Iris pigment epithelial cell (primary cell): Measurements from ENCODE around the gene GPR12.

Source experiments
- DNase-seq: peaks from one replicate; pipeline ENCODE4 v3.0.0-alpha.2; 2011; ENCODE audit warnings: low read depth

The GPR12 gene, protein sequence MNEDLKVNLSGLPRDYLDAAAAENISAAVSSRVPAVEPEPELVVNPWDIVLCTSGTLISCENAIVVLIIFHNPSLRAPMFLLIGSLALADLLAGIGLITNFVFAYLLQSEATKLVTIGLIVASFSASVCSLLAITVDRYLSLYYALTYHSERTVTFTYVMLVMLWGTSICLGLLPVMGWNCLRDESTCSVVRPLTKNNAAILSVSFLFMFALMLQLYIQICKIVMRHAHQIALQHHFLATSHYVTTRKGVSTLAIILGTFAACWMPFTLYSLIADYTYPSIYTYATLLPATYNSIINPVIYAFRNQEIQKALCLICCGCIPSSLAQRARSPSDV

DNA sequence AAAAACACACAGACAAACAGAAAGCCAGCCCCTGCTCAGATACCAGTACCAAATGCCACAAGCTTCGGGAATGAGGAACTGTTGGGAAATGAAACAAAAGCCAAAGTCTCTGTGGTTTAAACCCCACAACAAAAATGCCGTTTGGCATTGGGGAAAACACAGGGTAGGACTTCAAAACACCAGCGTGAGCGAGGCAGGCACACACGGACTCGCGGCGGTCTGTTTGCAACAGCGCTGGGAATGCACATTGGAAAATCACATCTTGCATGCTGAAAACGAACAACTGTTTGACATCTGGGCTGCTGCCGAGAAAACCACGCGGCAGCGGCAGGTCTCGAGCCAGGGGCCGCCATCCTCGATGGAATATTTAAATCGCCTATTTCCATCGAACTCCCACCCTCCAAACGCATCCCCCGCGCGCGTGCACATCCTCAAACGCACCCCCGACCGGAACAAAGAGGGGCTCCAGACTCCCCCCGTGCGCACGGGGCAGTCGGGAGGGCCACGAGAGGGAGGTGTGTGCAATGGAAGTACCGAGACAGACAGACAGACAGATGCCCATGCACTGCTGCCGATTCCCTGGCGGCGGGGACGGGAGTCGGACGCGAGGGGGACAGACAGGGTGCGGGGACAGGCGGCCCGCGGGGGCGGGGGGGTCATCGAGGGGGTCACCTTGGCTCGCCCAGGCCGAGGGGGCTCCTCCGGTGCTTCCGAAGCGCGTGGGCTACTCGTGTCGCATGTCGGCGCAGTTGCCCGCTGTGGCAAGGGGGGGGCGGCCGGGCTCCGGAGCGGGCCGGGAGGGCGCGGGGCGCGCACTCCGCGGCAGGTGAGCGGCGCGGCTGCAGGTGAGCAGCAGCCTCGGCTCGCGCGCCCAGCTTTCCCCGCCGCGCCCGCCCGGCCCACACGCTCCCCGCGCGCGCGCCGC lies at the start of gene GPR12:
GPR12 (minus strand) TSS at position 880 of the 925 bp plus-strand sequence. CDS start 959 bp downstream, outside the sequence.
- DNase-seq, result peak; percentile 6

DNA sequence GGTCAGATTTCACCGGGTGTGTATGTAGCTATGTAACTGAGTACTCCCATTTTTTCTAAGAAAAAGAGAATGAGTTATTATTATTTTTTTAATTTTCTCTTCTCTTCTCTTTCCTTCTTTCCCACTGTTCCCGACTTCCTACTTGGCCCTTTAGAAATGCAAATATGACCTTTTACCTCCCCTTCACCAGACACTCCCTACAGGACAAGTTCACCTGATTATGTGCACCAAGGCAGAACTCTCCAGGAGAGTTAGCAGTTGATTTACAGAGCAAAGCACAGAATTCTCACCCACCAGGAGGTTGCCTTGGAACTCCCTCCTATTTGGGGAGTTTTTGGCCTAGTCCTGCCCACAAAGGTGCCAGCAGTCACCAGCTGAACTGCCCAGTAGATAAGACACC lies 49.5 kb upstream of the GPR12 start:
- no peak for DNase-seq

DNA sequence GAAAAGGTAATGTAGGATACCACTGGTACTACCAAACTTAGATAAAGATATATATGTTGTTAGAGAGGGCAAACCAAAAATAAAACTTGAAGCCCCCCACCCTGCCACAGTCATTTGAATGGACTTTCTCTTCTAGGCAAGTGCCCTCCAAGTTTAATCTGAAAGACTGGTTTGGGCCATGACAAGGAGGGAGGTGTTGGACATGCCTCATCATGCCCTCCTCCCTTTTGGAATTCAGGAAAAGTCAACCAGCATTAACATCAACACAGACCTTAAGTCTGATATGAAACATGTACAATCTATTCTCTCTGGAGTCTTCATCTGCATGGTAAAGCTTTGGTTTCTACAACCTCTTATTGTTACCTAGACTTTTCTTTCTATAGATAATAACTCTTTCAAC lies 46.3 kb upstream of the GPR12 start:
- DNase-seq, result no peak

DNA sequence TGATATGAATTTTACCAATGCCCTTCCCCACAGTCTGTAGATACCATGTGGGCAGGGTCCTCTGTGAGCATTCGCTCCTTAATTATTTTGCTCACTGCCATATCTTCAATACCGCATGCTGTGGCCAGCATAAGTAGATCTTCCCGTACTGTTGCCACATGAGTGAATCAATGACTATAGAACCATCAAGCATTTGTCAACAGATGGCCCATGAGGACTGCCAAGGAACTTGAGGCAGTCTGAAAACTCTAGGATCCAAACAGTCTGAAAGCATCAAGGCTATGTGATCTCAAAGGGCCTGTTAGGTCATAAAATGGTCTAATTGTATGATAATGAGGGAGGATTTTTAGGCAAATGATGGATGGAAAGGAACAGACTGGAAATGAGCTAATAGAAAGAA lies 27.4 kb upstream of the GPR12 start:
- no peak for DNase-seq

DNA sequence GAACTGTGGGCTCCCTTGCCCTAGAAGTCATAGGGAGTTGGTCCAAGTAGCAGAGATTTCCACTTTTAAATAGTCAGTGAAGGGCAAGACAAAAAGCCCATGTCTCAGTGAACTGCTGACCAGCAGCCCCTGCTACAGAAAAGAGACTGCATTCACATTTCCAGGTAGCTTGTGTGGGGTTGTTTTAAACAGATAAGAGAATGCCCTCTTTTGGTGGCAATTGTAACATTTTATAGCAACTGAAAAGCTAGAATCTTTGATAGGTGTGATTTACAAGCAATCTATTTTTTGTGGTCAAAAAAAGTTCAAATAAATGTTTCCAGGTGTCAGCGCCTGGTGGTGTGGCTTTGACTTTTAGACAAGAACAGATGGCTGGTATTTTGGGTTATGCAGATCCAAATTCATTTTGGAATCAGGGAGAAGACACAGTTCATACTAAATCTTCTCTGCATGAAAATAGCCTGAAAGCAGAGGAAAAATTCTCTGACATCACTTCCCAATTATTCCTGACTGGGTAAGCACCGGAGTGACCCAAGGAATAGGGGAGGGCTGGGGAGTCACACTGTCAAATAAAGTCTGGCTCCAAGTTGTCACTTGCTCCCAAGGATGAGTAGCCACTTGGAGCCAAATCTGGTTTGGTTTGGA lies 26.2 kb upstream of the GPR12 start:
- no peak for DNase-seq

DNA sequence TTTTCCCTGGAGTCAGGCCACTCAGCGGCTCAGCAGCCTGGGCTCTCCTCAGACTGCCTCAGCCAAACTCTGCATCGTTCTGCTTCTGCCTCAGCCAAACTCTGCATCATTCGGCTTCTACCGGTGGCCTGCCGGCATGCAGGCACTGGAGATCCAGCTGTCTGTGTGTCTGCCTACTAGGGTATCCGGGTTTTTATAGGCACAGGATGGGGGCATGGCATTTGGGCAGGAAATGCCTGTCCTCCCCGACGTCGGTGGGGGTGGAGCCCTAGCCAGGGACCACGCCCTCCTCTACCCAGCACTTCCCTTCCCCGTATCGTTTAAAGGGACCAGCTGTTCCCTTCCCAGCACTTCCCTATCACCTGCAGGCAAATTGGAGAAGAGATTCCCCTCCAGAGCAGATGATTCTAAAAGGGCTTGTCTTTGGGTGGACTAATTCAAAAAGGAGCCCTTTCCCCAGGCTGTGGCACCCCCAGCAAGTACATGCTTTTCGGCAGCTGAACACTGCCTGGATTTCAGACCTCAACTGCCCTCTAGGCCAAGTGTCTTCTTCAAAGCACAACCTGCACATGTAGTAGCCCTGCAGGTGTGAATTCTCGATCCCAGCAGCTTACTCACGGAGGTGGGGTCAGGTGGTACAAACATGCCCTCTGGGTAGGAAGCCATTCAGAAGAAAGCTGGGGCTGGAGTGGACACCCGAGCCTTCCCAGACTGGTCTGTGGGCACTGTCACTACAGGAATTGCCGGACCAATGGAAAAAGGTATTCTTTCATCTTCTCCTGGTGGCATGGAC lies 25.4 kb upstream of the GPR12 start:
- DNase-seq, result no peak

DNA sequence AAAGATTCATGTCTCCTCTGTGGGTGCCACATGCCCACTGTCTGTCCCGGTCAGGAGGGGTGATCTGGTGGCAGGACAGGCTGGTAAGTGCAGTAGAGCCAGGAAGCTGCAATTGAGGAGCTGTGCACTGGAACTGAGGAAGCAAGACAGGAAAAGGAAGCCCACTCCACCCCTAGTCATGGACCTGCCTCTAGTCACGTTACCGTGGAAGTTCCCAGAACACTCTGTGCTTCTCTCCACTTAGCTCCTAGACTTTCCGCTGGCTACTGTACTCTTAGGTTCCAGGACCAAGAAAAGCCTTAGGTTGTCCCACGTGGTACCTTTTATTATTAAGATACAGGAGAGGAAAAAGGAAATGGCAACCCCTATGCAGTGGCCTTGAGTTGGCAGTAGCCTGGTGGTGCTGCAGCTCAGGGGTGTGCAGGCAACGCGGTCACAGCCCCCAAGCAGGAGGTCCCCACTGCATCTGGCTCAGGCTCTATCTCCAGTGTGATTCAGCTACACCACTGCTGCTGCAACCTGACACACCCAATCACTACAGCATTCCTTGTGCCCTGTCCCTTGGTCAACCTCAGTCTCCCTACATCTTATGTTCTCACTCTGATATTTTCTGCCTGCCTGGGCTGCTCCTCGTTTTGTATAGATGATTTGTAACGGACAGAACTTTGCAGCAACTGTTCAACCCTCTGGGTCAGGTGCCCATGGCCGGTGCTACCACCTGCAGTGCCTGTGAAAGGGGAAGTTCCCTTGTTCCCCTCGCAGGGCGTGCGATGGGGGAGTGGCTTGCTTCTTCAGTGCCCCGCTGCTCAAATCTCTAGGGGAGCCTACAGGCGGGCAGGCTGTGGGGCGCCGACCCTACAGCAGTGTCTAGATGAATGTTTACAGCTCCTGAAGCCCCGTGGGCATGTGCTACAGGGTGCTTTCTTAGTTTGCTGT lies 24.4 kb upstream of the GPR12 start:
- no peak for DNase-seq

DNA sequence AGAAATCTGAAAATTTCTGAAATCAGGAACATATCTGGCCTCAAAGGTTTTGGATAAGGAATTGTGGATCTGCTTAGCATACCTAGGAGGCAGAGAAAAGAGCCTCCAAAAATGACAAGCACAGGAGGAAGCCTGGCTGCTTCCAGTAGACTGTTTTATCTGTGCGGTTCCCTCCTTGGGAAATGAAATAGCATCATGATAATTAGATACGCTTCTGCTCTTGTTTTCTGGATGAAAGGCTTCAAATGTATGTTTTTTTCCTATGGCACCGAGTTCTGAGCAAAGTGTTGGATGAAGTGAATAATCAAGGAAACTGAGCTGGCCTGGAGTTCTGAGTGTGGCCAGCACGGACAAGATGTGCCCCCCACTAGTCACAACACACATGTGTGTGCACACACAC lies 19.8 kb upstream of the GPR12 start:
- DNase-seq, result no peak

DNA sequence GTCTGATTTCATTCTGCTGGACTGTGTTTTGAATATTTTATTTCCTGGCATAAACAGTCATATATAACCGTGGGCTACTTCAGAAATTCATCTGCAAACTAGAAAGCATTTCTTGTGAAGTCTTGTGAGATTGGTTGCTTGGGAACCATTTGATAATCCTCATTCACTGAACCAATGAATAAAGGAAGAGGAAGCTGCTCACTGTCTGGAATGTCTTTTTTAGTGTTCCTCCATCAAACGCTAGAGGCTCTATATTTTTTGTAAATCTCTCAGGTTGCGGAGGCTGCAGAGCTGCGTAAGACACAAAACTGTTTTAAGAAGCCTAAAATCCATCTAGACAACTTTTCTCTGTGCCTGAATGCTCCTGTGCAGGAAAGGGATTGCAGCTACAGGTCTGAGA lies 18.7 kb upstream of the GPR12 start:
- no peak for DNase-seq

DNA sequence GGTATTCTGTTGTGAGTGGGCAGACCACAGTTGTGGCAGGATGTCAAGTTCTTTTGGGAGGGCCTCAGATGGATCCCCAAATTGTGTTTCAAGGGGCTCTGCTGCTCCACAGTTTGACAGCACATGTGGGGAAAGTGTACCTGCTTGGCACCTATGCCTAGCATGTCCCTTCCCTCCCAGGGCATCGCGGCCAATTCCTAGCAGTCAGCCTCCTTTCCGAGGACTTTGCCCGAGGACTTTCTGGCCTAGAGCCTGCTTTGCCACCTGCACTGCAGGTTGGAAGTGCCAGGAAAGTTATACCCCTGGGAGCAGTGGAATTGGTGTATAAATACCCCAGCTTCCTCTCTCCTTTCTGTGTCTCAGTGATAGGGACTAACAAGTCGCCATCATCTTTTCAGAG lies 11.9 kb upstream of the GPR12 start:
- DNase-seq, result no peak

DNA sequence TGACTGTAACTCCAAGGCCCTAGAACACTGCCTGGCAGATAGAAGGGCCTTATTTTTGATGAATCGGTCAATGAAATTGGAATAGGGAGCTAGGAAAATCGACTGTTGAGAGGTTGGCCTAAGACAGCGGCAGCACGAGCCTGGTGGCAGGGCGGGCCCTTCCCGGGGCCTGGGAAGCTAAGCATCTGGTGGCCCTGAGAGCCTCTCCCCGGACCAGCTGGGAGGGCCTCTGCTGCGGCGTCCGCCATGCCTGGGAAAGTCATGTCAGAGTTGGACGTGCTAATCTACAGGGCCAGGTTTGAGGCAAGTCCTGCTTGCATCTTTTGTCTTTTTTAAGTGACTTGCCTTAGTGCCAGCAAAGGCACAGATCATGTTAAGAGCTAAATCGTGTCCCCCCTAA lies 11.2 kb upstream of the GPR12 start:
- DNase-seq, result no peak

DNA sequence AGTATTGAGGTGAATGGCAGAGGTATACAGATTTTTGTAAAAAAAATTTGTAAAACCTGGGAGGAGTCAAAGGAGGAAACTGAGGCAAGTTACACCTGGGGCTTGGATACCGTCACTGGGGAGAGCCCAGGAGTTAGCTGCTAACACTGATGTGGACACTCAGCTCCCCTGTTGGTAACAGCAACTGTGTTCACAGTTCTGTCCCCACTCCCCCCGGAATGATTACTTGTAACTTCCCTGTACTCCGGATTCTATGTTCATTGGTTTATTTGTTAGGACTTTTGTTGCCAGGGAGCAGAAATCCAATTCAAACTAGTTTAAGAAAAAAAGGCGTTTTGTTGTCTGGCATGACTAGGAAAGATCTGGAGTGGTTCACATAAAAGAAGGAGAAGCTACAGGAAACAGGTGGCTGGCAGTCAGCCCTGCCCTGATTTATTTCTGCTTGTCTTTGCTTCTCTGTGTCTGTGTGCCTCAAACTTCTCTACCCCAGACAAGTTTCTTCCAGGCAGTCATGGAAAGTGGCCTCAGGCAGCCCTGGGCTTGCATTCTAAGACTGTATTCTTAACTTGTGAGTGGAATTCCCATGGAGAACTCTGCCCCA lies 2.3 kb upstream of the GPR12 start:
- no peak for DNase-seq

DNA sequence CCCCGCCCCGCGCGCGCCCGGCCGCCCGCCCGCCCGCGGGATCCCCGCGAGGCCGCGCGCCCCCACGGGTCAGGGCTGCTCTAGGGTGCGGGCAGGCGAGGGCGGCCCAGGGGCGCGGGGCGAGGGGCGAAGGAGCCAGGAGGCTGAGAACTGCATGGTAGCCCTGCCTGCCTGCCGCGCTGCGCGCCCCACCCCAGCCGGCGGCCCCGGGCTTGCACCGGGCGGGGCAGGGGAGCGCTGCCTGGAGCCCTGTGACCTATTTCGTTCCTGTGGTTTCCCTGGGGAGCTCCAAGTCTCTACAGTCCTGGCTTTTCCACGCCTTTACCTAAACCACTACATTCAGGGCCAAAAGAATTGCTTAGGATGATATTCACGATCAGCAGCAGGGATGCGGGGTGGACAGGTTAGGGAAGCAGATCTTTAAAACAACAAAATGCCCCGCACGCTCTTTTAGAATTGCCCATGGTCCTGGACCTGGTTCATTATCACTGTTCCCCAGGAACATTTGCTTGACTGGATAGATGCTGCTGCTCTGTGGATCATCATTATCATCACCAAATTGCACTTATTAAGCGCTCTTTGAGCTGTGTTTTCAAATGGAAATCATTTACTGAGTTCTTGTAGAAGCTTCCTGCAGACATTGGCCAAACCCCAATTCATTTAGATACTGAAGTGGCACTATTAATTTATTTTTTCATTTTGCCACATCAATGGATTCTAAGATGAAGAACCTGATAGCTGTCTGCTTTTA lies 421 bp upstream of the GPR12 start:
- no peak for DNase-seq

DNA sequence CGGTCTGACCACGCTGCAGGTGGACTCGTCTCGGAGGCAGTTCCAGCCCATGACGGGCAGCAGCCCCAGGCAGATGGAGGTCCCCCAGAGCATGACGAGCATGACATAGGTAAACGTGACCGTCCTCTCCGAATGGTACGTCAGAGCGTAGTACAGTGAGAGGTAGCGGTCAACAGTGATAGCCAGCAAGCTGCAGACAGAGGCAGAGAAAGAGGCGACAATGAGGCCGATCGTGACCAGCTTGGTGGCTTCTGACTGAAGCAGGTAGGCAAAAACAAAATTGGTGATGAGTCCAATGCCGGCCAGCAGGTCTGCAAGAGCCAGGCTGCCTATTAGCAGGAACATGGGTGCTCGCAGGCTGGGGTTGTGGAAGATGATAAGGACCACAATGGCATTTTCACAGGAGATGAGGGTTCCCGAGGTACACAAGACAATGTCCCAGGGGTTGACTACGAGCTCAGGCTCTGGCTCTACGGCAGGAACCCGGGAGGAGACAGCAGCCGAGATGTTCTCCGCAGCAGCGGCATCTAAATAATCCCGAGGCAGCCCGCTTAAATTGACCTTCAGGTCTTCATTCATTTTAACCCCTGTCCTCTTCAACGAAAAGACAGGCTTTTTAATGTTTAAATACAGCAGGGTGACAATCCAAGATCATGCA lies 1.2 kb downstream of the GPR12 start:
- DNase-seq, result no peak

DNA sequence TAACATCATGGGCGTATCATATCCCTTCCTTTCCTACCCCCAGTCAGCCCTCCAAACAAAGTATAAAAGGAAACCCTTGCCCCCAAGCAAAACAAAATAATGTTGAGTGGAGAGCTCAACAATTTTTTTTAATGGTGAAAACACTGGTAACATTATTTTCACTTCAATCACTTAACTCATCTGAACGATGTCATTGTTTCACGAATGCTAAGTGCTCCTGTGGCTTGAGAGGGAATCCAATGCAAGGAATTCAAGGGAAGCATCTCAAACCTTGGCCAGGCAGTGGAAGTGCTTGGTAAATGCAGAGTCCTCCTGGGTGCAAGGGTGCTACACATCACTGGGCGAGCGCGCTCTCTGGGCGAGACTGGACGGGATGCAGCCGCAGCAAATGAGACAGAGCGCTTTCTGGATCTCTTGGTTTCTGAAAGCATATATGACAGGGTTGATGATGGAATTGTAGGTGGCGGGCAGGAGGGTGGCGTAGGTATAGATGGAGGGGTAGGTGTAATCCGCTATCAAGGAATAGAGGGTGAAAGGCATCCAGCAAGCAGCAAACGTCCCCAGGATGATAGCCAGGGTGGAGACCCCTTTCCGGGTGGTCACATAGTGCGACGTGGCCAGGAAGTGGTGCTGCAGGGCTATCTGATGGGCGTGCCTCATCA lies 2.0 kb downstream of the GPR12 start:
- DNase-seq, result no peak

DNA sequence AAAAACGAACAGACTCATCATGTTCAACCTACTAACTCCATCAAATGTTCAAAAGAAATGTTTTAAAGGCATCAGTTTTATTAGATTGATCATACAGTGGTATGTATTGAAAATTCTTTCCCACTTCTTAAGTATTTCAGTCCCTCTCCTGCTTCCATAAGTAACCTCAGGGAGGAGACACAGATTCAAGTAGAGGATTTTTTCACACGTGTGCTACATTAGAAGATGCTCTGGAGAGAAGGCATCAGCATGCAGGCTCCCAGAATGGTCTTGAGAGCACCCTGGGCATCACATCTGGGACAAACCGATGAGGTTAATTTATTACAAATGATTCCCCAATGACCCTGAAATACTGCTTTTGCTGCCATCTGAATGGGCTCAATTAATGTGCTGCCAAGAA lies 3.6 kb downstream of the GPR12 start:
- no peak for DNase-seq

DNA sequence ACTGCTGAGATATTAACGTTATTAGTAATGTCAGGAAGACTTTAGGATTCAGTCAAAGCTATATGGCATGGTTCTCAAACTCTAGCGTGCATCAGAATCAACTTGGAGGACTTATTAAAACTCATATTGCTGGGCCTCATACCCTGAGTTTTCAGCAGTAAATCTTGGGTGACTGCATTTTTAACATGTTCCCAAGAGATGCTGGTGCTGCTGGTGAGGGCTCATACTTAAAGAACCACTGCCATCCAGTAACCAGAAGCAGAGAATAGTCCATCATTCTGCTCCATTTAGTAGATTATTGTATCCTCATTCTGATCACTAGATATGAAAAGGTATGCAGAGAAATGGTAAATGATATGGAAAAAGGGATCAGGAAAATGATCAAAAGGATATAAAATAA lies 7.9 kb downstream of the GPR12 start:
- DNase-seq, result no peak

DNA sequence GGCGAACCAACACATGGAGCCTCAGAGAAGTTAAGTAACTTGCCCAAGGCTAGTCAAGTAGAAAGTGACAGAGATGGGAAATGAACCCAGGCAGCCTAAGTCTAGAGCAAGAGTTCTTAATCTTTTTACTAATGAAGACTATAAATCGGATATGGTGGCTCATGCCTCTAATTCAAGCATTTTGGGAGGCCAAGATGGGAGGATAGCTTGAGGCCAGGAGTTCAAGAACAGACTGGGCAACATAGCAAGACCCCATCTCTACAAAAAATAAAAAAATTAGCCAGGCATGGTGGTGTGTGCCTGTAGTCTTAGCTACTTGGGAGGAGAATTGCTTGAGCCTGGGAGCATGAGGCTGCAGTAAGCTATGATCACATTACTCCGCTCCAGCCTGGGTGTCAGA lies 10.7 kb downstream of the GPR12 start:
- DNase-seq, result no peak

DNA sequence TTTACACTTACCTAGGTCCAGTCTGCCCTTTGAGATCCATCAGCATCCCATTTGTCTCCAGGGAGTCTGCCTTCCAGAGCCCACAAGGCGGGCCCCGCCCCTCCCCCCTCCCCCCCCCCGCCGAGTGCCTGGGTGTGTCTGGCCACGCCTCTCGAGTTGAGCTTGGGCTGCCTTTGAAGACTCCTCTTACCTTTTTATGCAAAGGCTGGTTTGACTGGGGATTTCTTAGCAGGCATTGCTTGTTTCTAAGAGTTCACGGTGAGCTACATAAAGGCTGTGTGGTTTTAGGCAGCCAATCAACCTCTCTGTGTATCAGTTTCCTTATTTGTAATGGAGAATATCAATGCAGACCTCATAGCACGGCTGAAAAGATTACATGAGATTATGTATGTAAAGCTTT lies 11.3 kb downstream of the GPR12 start:
- DNase-seq, result no peak
